D721Med (cell line): ENCODE data around the gene FAP.

ENCODE experiments used
- DNase-seq: peaks from one replicate; pipeline ENCODE4 v3.0.0; 2011; ENCODE audit warnings: low spot score; ENCODE audit not compliant: insufficient read length
- FAIRE-seq: peaks from 2 replicates; lab custom pipeline; 2011; peaks lifted over from hg19 to GRCh38; lab: Jason Lieb, UNC
- CTCF ChIP-seq: IDR thresholded peaks from 2 replicates; pipeline ENCODE4 v1.5.1; 2012; ENCODE audit warnings: mild to moderate bottlenecking, control low read depth; ENCODE audit not compliant: insufficient read depth; ENCODE audit errors: missing control alignments

The FAP gene

GRCh38 chr2:162266460-162266760, 23.2 kb upstream of the FAP start:
- FAIRE-seq = no peak
- TF ChIP-seq CTCF = no peak
- DNase-seq = no peak

GRCh38 chr2:162265666-162266459, 22.6 kb upstream of the FAP start:
- TF ChIP-seq CTCF = no peak
- FAIRE-seq (no peak), DNase-seq (no peak)

GRCh38 chr2:162261032-162261945, 18.0 kb upstream of the FAP start:
- no peak for TF ChIP-seq CTCF
- DNase-seq (no peak), FAIRE-seq (no peak)

- FAIRE-seq (no peak), DNase-seq (no peak)
- no peak for TF ChIP-seq CTCF
Measured at GRCh38 chr2:162258686-162259085, 15.4 kb upstream of the FAP start.

- TF ChIP-seq CTCF = no peak
- no peak for DNase-seq
- FAIRE-seq = no peak
Measured at GRCh38 chr2:162258169-162258568, 14.9 kb upstream of the FAP start.

- FAIRE-seq = no peak
- no peak for TF ChIP-seq CTCF
- no peak for DNase-seq
Measured at GRCh38 chr2:162257425-162257824, 14.2 kb upstream of the FAP start.
